Measurements from ENCODE around the gene SLC18A3. TPM values are rescaled to one million over a fixed set of nuclear protein-coding genes. Genes with fewer than 3 reads are reported as not detected.
A peak's percentile ranks its signal among the peaks of the same experiment; 100 is the strongest.

SLC18A3 gene
- total RNA-seq, 1 experiment from 2014 or later, result not detected

GRCh38 chr10:49620841-49621378, 10.8 kb downstream of the SLC18A3 start:
- DNase-seq (ENCODE audit: low spot score), result peak; percentile 88
- in situ Hi-C loops (cut with HindIII; ENCODE audit: low sequenced_read_pairs), result no loop called here

- in situ Hi-C loops (cut with HindIII; ENCODE audit: low sequenced_read_pairs), result no loop called here
- DNase-seq (ENCODE audit: low spot score), result no peak
Measured at GRCh38 chr10:49621561-49621960, 11.5 kb downstream of the SLC18A3 start.

GRCh38 chr10:49622426-49623425, 12.6 kb downstream of the SLC18A3 start:
- in situ Hi-C loops (cut with HindIII; ENCODE audit: low sequenced_read_pairs), result no loop called here
- DNase-seq (ENCODE audit: low spot score), result peak; percentile 11

GRCh38 chr10:49624629-49625028, 14.5 kb downstream of the SLC18A3 start:
- no peak for DNase-seq (ENCODE audit: low spot score)
- in situ Hi-C loops (cut with HindIII; ENCODE audit: low sequenced_read_pairs), result no loop called here

GRCh38 chr10:49625411-49625810, 15.3 kb downstream of the SLC18A3 start:
- no peak for DNase-seq (ENCODE audit: low spot score)
- in situ Hi-C loops (cut with HindIII; ENCODE audit: low sequenced_read_pairs), result no loop called here

GRCh38 chr10:49627038-49627437, 16.9 kb downstream of the SLC18A3 start:
- in situ Hi-C loops (cut with HindIII; ENCODE audit: low sequenced_read_pairs), result no loop called here
- DNase-seq (ENCODE audit: low spot score), result no peak

GRCh38 chr10:49627644-49628247, 17.6 kb downstream of the SLC18A3 start:
- no peak for DNase-seq (ENCODE audit: low spot score)
- in situ Hi-C loops (cut with HindIII; ENCODE audit: low sequenced_read_pairs), result no loop called here

- in situ Hi-C loops (cut with HindIII; ENCODE audit: low sequenced_read_pairs), result no loop called here
- DNase-seq (ENCODE audit: low spot score), result no peak
Measured at GRCh38 chr10:49628599-49628998, 18.5 kb downstream of the SLC18A3 start.

GRCh38 chr10:49629431-49629881, 19.3 kb downstream of the SLC18A3 start:
- in situ Hi-C loops (cut with HindIII; ENCODE audit: low sequenced_read_pairs), result no loop called here
- no peak for DNase-seq (ENCODE audit: low spot score)

- in situ Hi-C loops (cut with HindIII; ENCODE audit: low sequenced_read_pairs), result no loop called here
- DNase-seq (ENCODE audit: low spot score), result no peak
Measured at GRCh38 chr10:49631975-49632374, 21.9 kb downstream of the SLC18A3 start.

GRCh38 chr10:49632406-49633317, 22.6 kb downstream of the SLC18A3 start:
- in situ Hi-C loops (cut with HindIII; ENCODE audit: low sequenced_read_pairs), result no loop called here
- DNase-seq (ENCODE audit: low spot score), result no peak

GRCh38 chr10:49633327-49634068, 23.4 kb downstream of the SLC18A3 start:
- no peak for DNase-seq (ENCODE audit: low spot score)

GRCh38 chr10:49634069-49634660, 24.1 kb downstream of the SLC18A3 start:
- no peak for DNase-seq (ENCODE audit: low spot score)
- in situ Hi-C loops (cut with HindIII; ENCODE audit: low sequenced_read_pairs), result no loop called here

More at GRCh38 chr10:49633327-49634068, 23.4 kb downstream of the SLC18A3 start:
- in situ Hi-C loops (cut with HindIII; ENCODE audit: low sequenced_read_pairs), result no loop called here

GRCh38 chr10:49642311-49642710, 32.2 kb downstream of the SLC18A3 start:
- in situ Hi-C loops (cut with HindIII; ENCODE audit: low sequenced_read_pairs), result no loop called here
- DNase-seq (ENCODE audit: low spot score), result no peak

GRCh38 chr10:49643241-49644034, 33.3 kb downstream of the SLC18A3 start:
- in situ Hi-C loops (cut with HindIII; ENCODE audit: low sequenced_read_pairs), result no loop called here
- DNase-seq (ENCODE audit: low spot score), result no peak

- in situ Hi-C loops (cut with HindIII; ENCODE audit: low sequenced_read_pairs), result no loop called here
- DNase-seq (ENCODE audit: low spot score), result no peak
Measured at GRCh38 chr10:49644035-49644646, 34.0 kb downstream of the SLC18A3 start.

GRCh38 chr10:49645417-49645816, 35.3 kb downstream of the SLC18A3 start:
- in situ Hi-C loops (cut with HindIII; ENCODE audit: low sequenced_read_pairs), result no loop called here
- no peak for DNase-seq (ENCODE audit: low spot score)

All from G401 (cell line).